GM12878 (cell line): ENCODE measurements around the gene RNU5B-1. TPM values are rescaled to one million over a fixed set of nuclear protein-coding genes. Genes with fewer than 3 reads are reported as not detected.

Experiments used
- ATAC-seq: fragments of 200-7000 bp; cut with Tn5 transposase; 3 replicates; pipeline ENCODE4 v1.9.1; 2020; ENCODE audit warnings: mild to moderate bottlenecking, moderate library complexity
- BruUV-seq: library from RNA; stranded (reverse); fragments of 400-500 nt; replicated peaks from 2 replicates; lab custom pipeline; 2021; lab: Mats Ljungman, UMichigan
- CTCF ChIA-PET: fragments of 300-600 bp; sonication (Branson Sonifier 250); formaldehyde crosslinking; extraction: SDS; loops from one replicate; lab custom pipeline; 2021; ENCODE audit warnings: inconsistent platforms; lab: Yijun Ruan, JAX
- POLR2A ChIA-PET: fragments of 350-600 bp; formaldehyde crosslinking; extraction: SDS; loops from one replicate; lab custom pipeline; 2021; ENCODE audit warnings: inconsistent platforms; lab: Charles Lee
- RAD21 ChIA-PET: fragments of 300-600 bp; sonication (Branson Sonifier 250); formaldehyde crosslinking; loops from one replicate; lab custom pipeline; 2023; ENCODE audit warnings: antibody characterized with exemption; ENCODE audit not compliant: unreplicated experiment; lab: Charles Lee
- SMC1A ChIA-PET: fragments of 300-600 bp; sonication (Branson Sonifier 250); formaldehyde crosslinking; loops from one replicate; lab custom pipeline; 2023; ENCODE audit not compliant: unreplicated experiment, uncharacterized antibody; lab: Charles Lee
- DNase-seq: peaks from one replicate; pipeline ENCODE4 v3.0.0-alpha.2; 2011; ENCODE audit warnings: low read depth, low spot score
- FAIRE-seq: peaks from 3 replicates; lab custom pipeline; 2011; peaks lifted over from hg19 to GRCh38; lab: Jason Lieb, UNC
- H2AFZ ChIP-seq: 2 replicates; pipeline ENCODE4 v1.6.0; 2011; ENCODE audit warnings: low read depth, low read length, control low read depth; ENCODE audit not compliant: control insufficient read depth
- H3K27ac ChIP-seq: 2 replicates; pipeline ENCODE4 v1.5.1; 2011; ENCODE audit warnings: control low read depth; ENCODE audit not compliant: control insufficient read depth, insufficient read depth
- H3K27me3 ChIP-seq, 2 experiments: replicated peaks in 1 of 2; 2 replicates each; pipeline versions ENCODE4 v1.6.0 to v1.6.1; 2011; ENCODE audit warnings: low read length in 1 of 2; ENCODE audit not compliant: control insufficient read depth in 2 of 2, insufficient read depth in 2 of 2
- H3K36me3 ChIP-seq, 2 experiments: 2 replicates each; pipeline ENCODE4 v1.5.1; 2011; ENCODE audit warnings: low read length in 1 of 2; ENCODE audit not compliant: control insufficient read depth in 2 of 2, insufficient read depth in 2 of 2
- H3K4me1 ChIP-seq: 2 replicates; pipeline ENCODE4 v1.6.1; 2011; ENCODE audit warnings: mild to moderate bottlenecking, low read length, moderate library complexity, mixed read lengths; ENCODE audit not compliant: control insufficient read depth, insufficient read depth
- H3K4me2 ChIP-seq: 2 replicates; pipeline ENCODE4 v1.6.0; 2011; ENCODE audit warnings: control low read depth; ENCODE audit not compliant: control insufficient read depth, insufficient read depth
- H3K4me3 ChIP-seq: fragments of 200-600 bp; sonication (generic); 2 replicates; pipeline ENCODE4 v1.5.1; 2016
- H3K79me2 ChIP-seq: 2 replicates; pipeline ENCODE4 v1.6.0; 2011; ENCODE audit warnings: low read length; ENCODE audit not compliant: control insufficient read depth, insufficient read depth
- H3K9ac ChIP-seq: 2 replicates; pipeline ENCODE4 v1.8.0; 2011; ENCODE audit warnings: low read length, control low read depth, mixed read lengths; ENCODE audit not compliant: control insufficient read depth, insufficient read depth
- H3K9me3 ChIP-seq: replicated peaks from 3 replicates; pipeline ENCODE4 v1.5.1; 2011; ENCODE audit warnings: mild to moderate bottlenecking, low read length; ENCODE audit not compliant: control insufficient read depth, insufficient read depth
- H4K20me1 ChIP-seq: 2 replicates; pipeline ENCODE4 v1.6.0; 2011; ENCODE audit not compliant: control insufficient read depth, insufficient read depth
- BHLHE40 ChIP-seq, 2 experiments: fragments of 450-650 bp in 1 of 2; IDR thresholded peaks; 2 replicates each; pipeline ENCODE4 v1.6.1; 2011 to 2017; ENCODE audit warnings: low read depth in 2 of 2, borderline replicate concordance in 1 of 2, improper control_type of control experiment in 1 of 2, low read length in 1 of 2, mild to moderate bottlenecking in 1 of 2
- EED ChIP-seq: sonication (generic); IDR thresholded peaks from 2 replicates; pipeline ENCODE4 v1.6.1; 2016; ENCODE audit warnings: antibody characterized with exemption, low read depth
- FOS ChIP-seq: IDR thresholded peaks from 3 replicates; pipeline ENCODE4 v1.6.1; 2011; ENCODE audit warnings: borderline replicate concordance; ENCODE audit not compliant: insufficient read length; ENCODE audit errors: extremely low read depth
- MTA3 ChIP-seq: IDR thresholded peaks from 2 replicates; pipeline ENCODE4 v1.6.1; 2012; ENCODE audit warnings: low read length, inconsistent platforms, borderline replicate concordance
- TCF12 ChIP-seq: IDR thresholded peaks from 2 replicates; pipeline ENCODE4 v1.6.1; 2011; ENCODE audit warnings: low read depth, mild to moderate bottlenecking, low read length
- WGBS: methylation state at CpG from one replicate; pipeline ENCODE4 v1.1.6; 2016; ENCODE audit warnings: low lambda C conversion rate; ENCODE audit not compliant: insufficient replicate concordance, insufficient coverage; ENCODE audit errors: missing lambda C conversion rate; 5-methylcytosine and 5-hydroxymethylcytosine counted together
- in situ Hi-C: fragments of 300-500 bp; cut with MboI; formaldehyde crosslinking; loops from 9 replicates; pipeline ENCODE4 v1.14.3; 2018; ENCODE audit warnings: mixed read lengths
- intact Hi-C: fragments of 100-400 bp; cut with micrococcal nuclease; formaldehyde crosslinking; loops from one replicate; pipeline ENCODE4 v1.14.2; 2022; ENCODE audit not compliant: unreplicated experiment
- polyA plus RNA-seq, 11 experiments: library from polyadenylated mRNA; depleted of rRNA in 4 of 11; unstranded in 6 of 11; stranded (reverse) in 5 of 11; fragments of >200 nt; fragmentation: Nextera tagmentation in 4 of 11; fragmentation: Illumina TruSeq in 1 of 11; extraction: Ambion mirVana in 4 of 11; extraction: Trizol in 1 of 11; gene quantifications; 1 replicate in 1 of 11; 2 replicates in 10 of 11; pipeline versions ENCODE4 v1.2.1 to v1.2.3, GENCODE V29; 2011 to 2016; ENCODE audit warnings: inconsistent platforms in 2 of 11, missing spikeins in 2 of 11, low read depth in 1 of 11
- total RNA-seq, 4 experiments: library from RNA; depleted of rRNA in 3 of 4; stranded (reverse); fragments of >200 nt in 3 of 4; fragmentation: Illumina TruSeq in 1 of 4; extraction: Trizol in 1 of 4; gene quantifications; 2 replicates each; pipeline versions ENCODE4 v1.2.1 to v1.2.3, GENCODE V29; 2013 to 2021

RNU5B-1 gene
- total and polyA plus RNA-seq, 10 of the 15 experiments (the other 5 are each of a cell fraction or from before 2014, with no cell fraction given), result 19.1 TPM; not detected in 9

DNA sequence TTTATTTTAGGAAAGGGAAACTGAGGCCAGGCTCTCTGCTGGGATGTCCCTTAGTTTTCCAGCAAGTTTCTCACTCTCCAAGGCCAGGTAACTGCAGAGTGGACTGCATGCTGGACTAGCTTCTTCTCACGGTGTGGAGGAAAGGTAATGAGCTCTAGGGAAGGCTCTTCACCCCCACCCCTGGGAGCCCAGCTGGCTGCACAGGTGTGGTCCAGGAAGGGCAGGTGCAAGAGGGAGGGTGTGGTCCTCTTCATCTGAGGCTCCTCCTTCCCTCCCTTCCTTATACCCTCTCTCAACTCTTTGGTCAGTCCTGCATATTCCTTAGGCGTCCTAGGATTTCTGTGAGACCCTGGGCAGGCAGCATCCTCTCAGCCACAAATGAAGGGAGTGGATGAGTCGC lies 33.9 kb downstream of the RNU5B-1 start:
- Histone ChIP-seq H4K20me1 (no peaks in the 10 kb centered on the region), H3K4me1 (peaks cover 6% of the 10 kb centered on the region), H3K4me2 (no peak overlapping the region), H3K27me3 (peaks cover 0 to 2% of the 10 kb centered on the region in 2 experiments; a peak in 3 of 4 replicates), H3K9ac (no peak overlapping the region), H3K79me2 (no peaks in the 10 kb centered on the region), H3K36me3 (no peaks in the 10 kb centered on the region), H3K4me3 (no peak overlapping the region), H3K9me3 (no peaks in the 10 kb centered on the region), H2AFZ (no peak overlapping the region), H3K27ac (no peak overlapping the region)
- ATAC-seq (no peak), FAIRE-seq (no peak), DNase-seq (no peak)
- ChIA-PET POLR2A (interaction anchor here (0.6 kb wide), 1 partner anchor 1027 kb away, joined by 4 read pairs; no protein-coding TSS in a partner anchor), SMC1A (interaction anchor here (1.1 to 1.4 kb wide), 2 partner anchors 20 to 47 kb away, joined by 3 to 4 read pairs; no protein-coding TSS in a partner anchor), RAD21 (no interaction called here), CTCF (interaction anchor here (0.7 to 1.8 kb wide), 7 partner anchors 17 to 908 kb away, joined by 3 to 6 read pairs (median 4); no protein-coding TSS in a partner anchor)
- no peak for TF ChIP-seq TCF12
- no peak for TF ChIP-seq MTA3
- BruUV-seq, result no TSS peak
- intact Hi-C loops (no loop called here), in situ Hi-C loops (no loop called here)
- 0% methylated on average over 3 of the region's 3 CpGs for WGBS

GRCh38 chr15:65338823-65339222 lies 34.3 kb downstream of the RNU5B-1 start:
- Histone ChIP-seq H4K20me1 (no peaks in the 10 kb centered on the region), H3K27me3 (peaks cover 2 to 3% of the 10 kb centered on the region in 2 experiments; a peak in 3 of 4 replicates), H3K27ac (no peak overlapping the region), H3K36me3 (no peaks in the 10 kb centered on the region), H2AFZ (no peak overlapping the region), H3K4me2 (no peak overlapping the region), H3K79me2 (no peaks in the 10 kb centered on the region), H3K9me3 (no peaks in the 10 kb centered on the region), H3K4me3 (no peak overlapping the region), H3K9ac (no peak overlapping the region), H3K4me1 (peaks cover 6% of the 10 kb centered on the region)
- SMC1A ChIA-PET, result interaction anchor here (1.4 kb wide), 1 partner anchor 20 kb away, joined by 4 read pairs; no protein-coding TSS in a partner anchor
- POLR2A ChIA-PET, result no interaction called here
- 65% methylated on average over 8 of the region's 8 CpGs for WGBS
- in situ Hi-C loops (no loop called here), intact Hi-C loops (no loop called here)
- FAIRE-seq, result no peak
- TF ChIP-seq FOS (no peak), EED (no peak), BHLHE40 (IDR thresholded peaks at IDR 0.05; ENCODE audit: borderline replicate concordance in 1 of 2, low read depth in 2 of 2, low read length in 1 of 2) (no peak)
- RAD21 ChIA-PET, result no interaction called here
- BruUV-seq, result no TSS peak
- no peak for DNase-seq
- CTCF ChIA-PET, result interaction anchor here (0.8 to 1.8 kb wide), 6 partner anchors 18 to 62 kb away, joined by 3 to 6 read pairs (median 4); no protein-coding TSS in a partner anchor
- ATAC-seq, result no peak
